Muscle layer of colon (tissue), 2 donors: ENCODE measurements around the gene S100PBP.

Experiments used
- H3K27ac ChIP-seq: one replicate; pipeline ENCODE4 v1.7.0; 2013; ENCODE audit warnings: low read depth, mild to moderate bottlenecking, low read length, moderate library complexity
- H3K27me3 ChIP-seq, 2 donors: one replicate each; pipeline ENCODE4 v1.7.0; 2013; ENCODE audit warnings: low read length in 2 of 2, mild to moderate bottlenecking in 2 of 2; ENCODE audit not compliant: insufficient read depth in 2 of 2, control insufficient read depth in 1 of 2
- H3K36me3 ChIP-seq: one replicate; pipeline ENCODE4 v1.7.0; 2013; ENCODE audit warnings: mild to moderate bottlenecking, low read length; ENCODE audit not compliant: insufficient read depth
- H3K4me1 ChIP-seq: one replicate; pipeline ENCODE4 v1.7.0; 2013; ENCODE audit warnings: mild to moderate bottlenecking, low read length; ENCODE audit not compliant: insufficient read depth
- H3K4me3 ChIP-seq, 2 donors: one replicate each; pipeline ENCODE4 v1.7.0; 2013; ENCODE audit warnings: low read length in 2 of 2, low read depth in 1 of 2, mild to moderate bottlenecking in 1 of 2, moderate library complexity in 1 of 2
- H3K9ac ChIP-seq: one replicate; pipeline ENCODE4 v1.7.0; 2013; ENCODE audit warnings: low read length
- H3K9me3 ChIP-seq: one replicate; pipeline ENCODE4 v1.7.0; 2013; ENCODE audit warnings: mild to moderate bottlenecking, low read length
- donor health status: abdominal sarcoma.
- donor health status: Adenocarcinoma of cecum.

The S100PBP gene

DNA sequence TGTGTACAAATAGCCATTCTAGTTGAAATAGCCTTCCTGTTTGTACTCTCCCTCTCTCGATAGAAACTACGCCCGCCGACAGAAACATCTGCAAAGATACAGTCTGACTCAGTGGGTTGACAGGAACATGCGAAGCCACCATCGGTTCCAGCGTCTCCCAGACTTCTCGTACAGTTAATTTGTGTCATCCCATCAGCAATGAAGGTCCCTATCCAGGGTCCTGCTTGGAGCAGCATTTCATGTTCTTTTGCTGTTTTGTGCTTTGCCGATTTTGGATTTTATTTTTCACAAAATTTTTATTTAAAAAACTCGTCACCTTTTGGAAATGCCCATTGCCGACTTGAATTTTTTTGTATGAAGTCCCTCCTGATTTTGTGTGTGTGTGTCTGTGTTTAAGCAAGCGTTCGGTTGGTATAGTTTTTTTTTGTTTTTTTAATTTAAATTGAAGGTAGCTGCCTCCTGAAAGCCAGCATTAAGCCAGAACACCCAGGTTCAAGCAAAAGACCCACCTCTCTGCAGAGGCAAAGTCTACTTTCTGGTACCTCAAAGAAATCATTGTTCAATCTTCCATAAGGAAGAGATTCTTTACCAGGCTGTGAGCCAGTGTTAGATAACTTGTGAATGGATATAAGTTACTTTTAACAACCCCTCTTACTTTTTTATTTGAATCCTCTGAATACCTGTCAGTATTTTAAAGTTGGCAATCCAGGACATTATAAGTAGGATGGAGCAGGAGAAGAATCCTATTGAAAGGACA is 38.6 kb downstream of the S100PBP start:
- H3K4me3 ChIP-seq, result no peak overlapping the region
- no peaks in the 10 kb centered on the region for H3K4me1 ChIP-seq
- no peaks in the 10 kb centered on the region for H3K27me3 ChIP-seq
- H3K9me3 ChIP-seq, result no peaks in the 10 kb centered on the region
- H3K9ac ChIP-seq, result no peak overlapping the region
- H3K27ac ChIP-seq, result no peak overlapping the region
- H3K36me3 ChIP-seq, result peaks cover 55% of the 10 kb centered on the region

DNA sequence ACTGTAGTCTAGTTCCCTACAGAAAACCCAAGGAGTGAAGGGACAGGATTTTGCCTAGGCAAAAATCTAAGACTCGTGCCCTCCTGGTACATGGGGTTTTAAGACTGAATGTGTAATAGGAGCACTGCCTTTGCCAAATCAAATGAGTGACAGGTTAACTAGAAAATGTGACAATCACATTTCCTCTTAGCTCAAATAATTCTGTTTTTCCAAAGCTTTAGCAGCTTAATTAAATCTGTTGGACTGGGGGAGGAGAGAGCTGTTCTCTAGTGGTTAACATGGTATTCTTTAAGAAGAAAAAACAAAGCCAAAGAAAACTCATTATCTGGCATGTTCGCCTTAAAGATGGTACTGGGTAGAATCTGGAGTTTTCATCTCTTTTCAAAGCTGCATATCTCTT is 40.7 kb downstream of the S100PBP start:
- no peaks in the 10 kb centered on the region for H3K9me3 ChIP-seq
- H3K4me1 ChIP-seq, result no peaks in the 10 kb centered on the region
- no peaks in the 10 kb centered on the region for H3K27me3 ChIP-seq
- no peak overlapping the region for H3K9ac ChIP-seq
- no peak overlapping the region for H3K4me3 ChIP-seq
- H3K27ac ChIP-seq, result no peak overlapping the region
- H3K36me3 ChIP-seq, result peaks cover 59% of the 10 kb centered on the region

DNA sequence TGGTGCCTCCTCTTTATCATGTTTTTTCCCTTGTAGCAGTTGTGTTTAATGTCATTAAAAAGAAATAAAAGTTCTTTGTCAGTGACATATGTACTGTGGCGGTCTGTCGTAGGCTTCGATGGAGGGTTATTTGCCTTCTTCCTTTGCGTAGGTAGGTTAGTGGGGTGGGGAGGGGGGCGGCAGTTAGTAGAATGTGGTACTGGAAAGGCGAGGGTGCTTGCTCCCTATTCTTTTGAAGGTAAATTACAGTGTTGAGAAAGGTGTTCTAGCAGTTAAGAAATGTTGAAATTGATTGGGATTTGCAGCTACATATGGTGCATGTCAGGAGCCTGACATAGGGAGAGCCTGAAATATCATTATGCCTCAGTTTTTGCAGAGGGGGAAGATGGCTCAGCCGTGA is 41.3 kb downstream of the S100PBP start:
- Histone ChIP-seq H3K27me3 (no peaks in the 10 kb centered on the region), H3K27ac (no peak overlapping the region), H3K36me3 (peaks cover 58% of the 10 kb centered on the region), H3K9ac (no peak overlapping the region), H3K9me3 (no peaks in the 10 kb centered on the region), H3K4me3 (no peak overlapping the region), H3K4me1 (no peaks in the 10 kb centered on the region)

DNA sequence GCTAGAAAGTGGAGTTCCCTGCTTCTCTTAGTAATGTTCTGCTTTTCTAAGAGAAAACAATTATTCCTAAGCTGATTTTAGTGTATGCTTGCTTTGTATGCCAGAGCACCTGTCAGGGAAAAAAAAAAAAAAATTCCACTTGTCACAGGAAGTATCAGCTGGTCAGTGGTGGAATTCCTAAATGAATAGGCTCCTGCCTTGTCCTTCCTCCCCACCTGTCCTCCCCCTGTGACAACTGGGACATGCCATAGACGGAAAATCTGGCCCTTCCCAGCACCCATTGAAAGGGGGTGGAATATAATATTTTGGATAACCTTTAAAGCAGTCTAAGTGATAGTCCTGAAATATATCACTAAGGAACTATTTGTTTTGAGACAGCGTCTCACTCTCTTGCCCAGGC is 42.5 kb downstream of the S100PBP start:
- Histone ChIP-seq H3K27ac (no peak overlapping the region), H3K36me3 (peaks cover 50% of the 10 kb centered on the region), H3K9ac (no peak overlapping the region), H3K4me3 (no peak overlapping the region), H3K9me3 (no peaks in the 10 kb centered on the region), H3K4me1 (no peaks in the 10 kb centered on the region), H3K27me3 (no peaks in the 10 kb centered on the region)

DNA sequence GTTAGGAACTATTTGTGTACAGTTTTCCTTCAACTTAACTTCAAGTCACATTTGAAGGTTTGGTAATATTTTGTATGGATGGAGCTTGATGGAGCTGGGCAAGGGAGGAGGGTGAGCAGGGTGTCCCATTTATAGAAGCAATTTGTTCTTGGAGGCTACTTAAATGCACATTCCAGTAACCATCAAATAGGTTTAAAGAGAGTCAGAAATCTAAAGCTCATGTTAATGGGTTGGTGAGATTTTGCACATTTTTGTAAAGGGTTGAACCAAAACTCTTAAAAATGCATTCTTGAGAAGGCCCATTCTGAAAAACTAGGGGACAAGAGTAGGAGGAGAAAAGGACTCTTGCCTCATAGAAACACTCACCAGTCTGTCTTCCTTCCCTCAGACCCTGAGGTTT is 43.1 kb downstream of the S100PBP start:
- H3K4me1 ChIP-seq, result no peaks in the 10 kb centered on the region
- no peaks in the 10 kb centered on the region for H3K9me3 ChIP-seq
- no peak overlapping the region for H3K4me3 ChIP-seq
- peaks cover 46% of the 10 kb centered on the region for H3K36me3 ChIP-seq
- no peak overlapping the region for H3K27ac ChIP-seq
- H3K27me3 ChIP-seq, result no peaks in the 10 kb centered on the region
- H3K9ac ChIP-seq, result no peak overlapping the region

DNA sequence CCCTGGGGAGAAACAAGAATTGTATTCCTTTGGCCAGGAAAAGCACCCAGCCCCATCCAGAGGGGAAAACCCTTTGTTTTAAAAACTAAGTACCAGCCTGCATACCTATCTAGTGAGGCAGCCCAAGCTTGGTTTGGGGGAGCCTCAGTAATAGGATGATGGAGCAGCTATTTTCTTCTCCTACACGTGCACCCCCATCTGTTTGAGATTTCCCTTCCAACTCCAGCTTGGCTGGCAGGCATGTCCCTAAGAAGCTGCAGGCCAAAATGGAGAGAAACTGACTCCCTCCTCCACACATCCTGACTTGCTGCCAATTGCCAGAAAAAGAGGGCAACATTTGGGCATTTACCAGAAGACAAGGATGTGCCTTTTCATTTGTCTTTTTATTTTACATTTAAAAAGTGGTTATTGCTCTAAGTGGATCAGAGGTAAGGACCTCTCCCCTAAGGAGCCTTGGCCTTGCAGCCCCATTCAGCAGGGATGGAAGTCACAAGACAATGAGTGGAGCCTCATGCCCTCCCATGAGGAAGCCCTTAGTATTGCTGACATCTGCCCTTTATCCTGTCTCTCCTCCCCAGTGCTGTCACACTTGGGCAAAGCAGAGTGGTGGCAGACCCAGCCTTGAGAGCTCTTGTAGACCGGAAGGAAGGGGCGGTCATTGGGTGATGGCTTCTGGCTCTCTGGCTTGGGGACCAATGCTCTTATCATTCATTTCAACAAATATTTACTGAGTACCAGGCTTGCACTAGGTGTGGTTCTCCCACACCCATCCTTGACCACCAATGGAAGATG is 44.6 kb downstream of the S100PBP start:
- Histone ChIP-seq H3K36me3 (peaks cover 32% of the 10 kb centered on the region), H3K9ac (no peak overlapping the region), H3K9me3 (no peaks in the 10 kb centered on the region), H3K27ac (no peak overlapping the region), H3K4me1 (no peaks in the 10 kb centered on the region), H3K27me3 (no peaks in the 10 kb centered on the region), H3K4me3 (no peak overlapping the region)

DNA sequence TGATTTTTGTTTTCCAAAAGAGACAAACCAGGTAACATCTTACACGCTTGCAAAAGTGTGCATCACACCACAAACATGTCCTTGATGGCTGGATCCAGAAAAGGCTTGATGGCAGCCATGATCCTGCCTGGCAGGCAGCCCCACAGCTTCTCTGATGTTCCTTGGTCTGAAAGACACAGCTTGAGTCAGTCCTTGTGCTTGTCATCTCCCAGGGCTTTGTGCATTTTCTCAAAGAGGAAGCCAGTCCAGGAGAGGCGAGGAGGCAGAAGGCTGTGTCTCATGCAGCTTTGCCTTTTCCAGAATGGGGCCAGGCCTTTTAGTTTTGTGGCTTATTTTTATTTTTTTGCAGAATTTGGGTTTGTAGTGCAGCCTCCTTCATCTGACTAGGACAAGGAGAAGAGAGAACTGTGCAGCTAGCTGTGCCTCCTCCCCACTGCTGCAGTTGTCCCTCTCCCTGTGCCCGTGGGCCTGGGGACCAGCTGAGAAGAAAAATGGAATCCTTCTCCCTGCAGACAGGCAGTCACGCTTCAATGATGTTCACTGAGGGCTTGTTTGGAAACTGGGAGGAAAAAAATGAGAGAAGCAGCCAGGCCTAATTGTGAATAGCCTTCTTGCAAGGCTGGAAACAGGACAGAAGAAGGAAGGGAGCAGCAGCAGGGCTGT is 45.9 kb downstream of the S100PBP start:
- H3K27ac ChIP-seq, result no peak overlapping the region
- H3K4me1 ChIP-seq, result no peaks in the 10 kb centered on the region
- H3K9me3 ChIP-seq, result no peaks in the 10 kb centered on the region
- H3K9ac ChIP-seq, result no peak overlapping the region
- H3K36me3 ChIP-seq, result peaks cover 32% of the 10 kb centered on the region
- no peak overlapping the region for H3K4me3 ChIP-seq
- no peaks in the 10 kb centered on the region for H3K27me3 ChIP-seq

DNA sequence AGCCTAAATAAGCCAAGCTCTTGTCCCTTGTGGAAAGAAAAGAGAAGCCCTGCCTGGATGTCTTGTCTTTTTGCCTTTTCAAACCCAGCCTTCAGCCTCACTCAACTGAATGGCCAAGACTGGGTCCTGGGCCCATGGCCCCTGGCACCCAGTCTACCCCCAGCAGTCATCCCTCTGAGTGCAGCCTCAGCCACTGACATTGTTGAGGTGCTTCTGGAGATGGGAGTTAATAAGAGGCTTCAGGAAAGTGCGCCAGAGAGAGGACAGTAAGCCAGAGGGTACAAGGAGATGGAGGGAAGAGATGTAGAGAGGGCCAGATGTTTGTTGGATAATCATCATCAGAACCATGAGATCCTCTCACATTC is 46.4 kb downstream of the S100PBP start:
- H3K27ac ChIP-seq, result no peak overlapping the region
- no peaks in the 10 kb centered on the region for H3K4me1 ChIP-seq
- no peaks in the 10 kb centered on the region for H3K27me3 ChIP-seq
- no peak overlapping the region for H3K4me3 ChIP-seq
- H3K36me3 ChIP-seq, result peaks cover 28% of the 10 kb centered on the region
- H3K9ac ChIP-seq, result no peak overlapping the region
- H3K9me3 ChIP-seq, result no peaks in the 10 kb centered on the region

DNA sequence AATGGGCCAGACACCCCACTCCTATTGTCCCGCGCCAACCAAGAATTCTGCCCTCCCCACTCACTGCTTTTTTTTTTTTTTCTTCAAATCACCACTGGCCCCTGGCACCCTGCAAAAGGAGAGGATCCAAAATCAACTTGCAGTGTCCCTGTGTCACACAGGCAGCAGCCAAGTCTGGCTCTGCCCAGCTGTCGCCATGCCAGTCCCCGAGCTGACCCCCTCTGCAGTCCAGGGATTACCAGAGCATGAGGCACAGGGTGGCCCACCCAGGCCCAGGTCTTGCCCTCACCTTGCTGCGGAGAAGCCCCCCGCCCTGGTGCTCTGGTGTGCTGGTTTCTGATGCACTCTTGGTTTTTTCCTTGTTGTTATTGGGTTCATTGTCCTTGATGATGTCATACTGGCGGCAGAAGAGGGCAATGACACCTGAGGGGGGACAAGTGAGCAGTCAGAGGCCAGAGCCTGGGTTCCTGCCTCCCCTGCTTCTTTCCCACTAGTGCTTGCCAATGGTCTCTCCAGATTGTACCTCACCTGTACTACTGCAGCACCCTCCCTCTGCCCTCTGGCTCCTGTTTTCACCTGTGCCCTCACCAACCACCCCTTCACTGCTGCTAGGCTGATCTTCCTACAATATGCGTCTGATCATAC is 47.0 kb downstream of the S100PBP start:
- no peak overlapping the region for H3K27ac ChIP-seq
- no peak overlapping the region for H3K4me3 ChIP-seq
- peaks cover 23% of the 10 kb centered on the region for H3K36me3 ChIP-seq
- H3K9ac ChIP-seq, result no peak overlapping the region
- H3K9me3 ChIP-seq, result no peaks in the 10 kb centered on the region
- H3K4me1 ChIP-seq, result no peaks in the 10 kb centered on the region
- no peaks in the 10 kb centered on the region for H3K27me3 ChIP-seq

DNA sequence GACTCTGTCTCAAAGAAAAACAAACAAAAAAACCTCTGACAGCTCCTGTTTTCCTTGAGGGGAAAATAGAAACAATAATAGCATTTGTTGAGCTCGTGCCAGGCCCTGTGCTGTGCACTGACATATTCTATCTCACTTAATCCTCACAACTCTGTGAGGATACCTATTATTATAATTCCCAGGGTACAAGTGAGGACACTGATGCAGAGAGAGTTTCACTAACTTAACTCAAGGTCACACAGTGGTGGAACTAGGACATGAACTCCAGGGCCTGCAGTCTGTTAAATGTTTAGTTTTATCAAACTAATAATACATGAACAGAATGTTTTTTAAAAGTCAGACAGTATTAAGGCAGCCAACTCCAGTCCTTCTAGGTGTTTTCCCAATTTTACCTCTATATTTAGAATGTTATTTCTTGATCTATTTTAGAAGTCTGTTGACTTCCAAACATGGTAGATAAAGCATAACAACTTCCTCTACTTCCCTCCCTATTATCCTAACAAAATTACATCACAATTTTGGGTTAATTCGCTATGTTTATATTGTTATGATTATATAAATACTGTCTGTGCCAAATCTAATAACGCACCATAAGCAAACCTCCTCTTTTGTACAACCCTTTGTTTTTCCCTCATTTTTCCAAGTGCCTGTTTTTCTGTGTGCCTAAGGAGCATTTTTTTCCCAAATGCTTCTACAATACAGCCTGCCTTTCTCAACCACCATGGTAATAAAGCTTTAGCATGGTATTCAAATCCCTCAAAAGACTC is 48.4 kb downstream of the S100PBP start:
- Histone ChIP-seq H3K4me3 (no peak overlapping the region), H3K27ac (no peak overlapping the region), H3K4me1 (peaks cover 6% of the 10 kb centered on the region), H3K36me3 (peaks cover 21% of the 10 kb centered on the region), H3K9ac (no peak overlapping the region), H3K9me3 (no peaks in the 10 kb centered on the region), H3K27me3 (no peaks in the 10 kb centered on the region)

DNA sequence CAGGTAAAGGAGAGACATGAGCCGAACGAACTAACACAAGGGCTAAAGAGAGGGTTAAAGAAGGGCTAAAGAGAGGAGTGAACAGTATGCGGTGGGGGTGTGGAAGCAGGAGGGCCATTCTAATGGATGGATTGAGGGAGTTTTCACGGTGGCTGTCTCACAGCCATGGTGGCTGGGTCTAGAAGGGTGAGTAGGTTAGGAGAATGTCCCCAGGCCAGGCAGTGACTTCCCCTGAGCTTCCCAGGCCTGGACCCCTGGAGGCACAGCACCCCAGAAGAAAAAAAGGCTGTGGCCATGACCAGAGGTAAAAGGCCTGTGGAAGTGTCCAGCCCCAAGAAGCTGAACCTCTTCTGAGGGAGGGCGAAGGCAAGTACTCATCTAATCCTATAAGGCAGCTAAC is 49.7 kb downstream of the S100PBP start:
- H3K9me3 ChIP-seq, result no peaks in the 10 kb centered on the region
- H3K27ac ChIP-seq, result no peak overlapping the region
- peaks cover 12% of the 10 kb centered on the region for H3K36me3 ChIP-seq
- no peak overlapping the region for H3K9ac ChIP-seq
- H3K4me3 ChIP-seq, result no peak overlapping the region
- H3K27me3 ChIP-seq, result peaks cover 0 to 7% of the 10 kb centered on the region in 2 donors
- peaks cover 13% of the 10 kb centered on the region for H3K4me1 ChIP-seq
